ENCODE results near the gene ADK. TPM values are rescaled to one million over a fixed set of nuclear protein-coding genes. Genes with fewer than 3 reads are reported as not detected.

The ADK gene
- total RNA-seq, 1 donor from 2014 or later, result 62.0 TPM

GRCh38 chr10:74194999-74195398 lies 44.0 kb downstream of the ADK start:
- Histone ChIP-seq H3K27me3 (ENCODE audit: insufficient read depth, low read length) (no peaks in the 10 kb centered on the region), H3K36me3 (ENCODE audit: insufficient read depth, low read length) (no peaks in the 10 kb centered on the region), H3K4me3 (ENCODE audit: insufficient read depth, low read depth, low read length) (no peak overlapping the region), H2AFZ (ENCODE audit: low read depth, low read length) (no peak overlapping the region), H3K9me3 (ENCODE audit: insufficient read depth, low read depth, low read length) (no peaks in the 10 kb centered on the region), H4K20me1 (ENCODE audit: insufficient read depth, low read length) (peaks cover 10% of the 10 kb centered on the region), H3K4me1 (ENCODE audit: insufficient read depth, low read length) (peaks cover 15% of the 10 kb centered on the region), H3K9ac (ENCODE audit: low read length) (no peak overlapping the region), H3K79me2 (ENCODE audit: insufficient read depth, low read length) (peaks cover 90% of the 10 kb centered on the region), H3K27ac (ENCODE audit: low read depth, low read length) (no peak overlapping the region), H3K4me2 (ENCODE audit: low read length) (no peak overlapping the region)
- no peak overlapping the region for H3K27ac Mint-ChIP-seq (ENCODE audit: unreplicated experiment)
- H3K4me3 Mint-ChIP-seq (ENCODE audit: unreplicated experiment), result no peak overlapping the region
- H3K36me3 Mint-ChIP-seq (ENCODE audit: low read depth, unreplicated experiment), result peaks cover 3% of the 10 kb centered on the region
- FAIRE-seq, result no peak
- TF ChIP-seq CTCF (IDR thresholded peaks at IDR 0.05; ENCODE audit: insufficient read depth, low read depth, low read length) (no peak), EZH2 (IDR thresholded peaks at IDR 0.05; ENCODE audit: insufficient read depth, low read length) (no peak)
- H3K9me3 Mint-ChIP-seq (ENCODE audit: unreplicated experiment), result no peaks in the 10 kb centered on the region
- H3K27me3 Mint-ChIP-seq (ENCODE audit: low read depth, unreplicated experiment), result no peaks in the 10 kb centered on the region
- peaks cover 26% of the 10 kb centered on the region for H3K4me1 Mint-ChIP-seq (ENCODE audit: low read depth, unreplicated experiment)
- peak; percentile 36 for DNase-seq (ENCODE audit: low read depth)

GRCh38 chr10:74199315-74199714 lies 48.3 kb downstream of the ADK start:
- H3K9me3 ChIP-seq (ENCODE audit: insufficient read depth, low read depth, low read length), result no peaks in the 10 kb centered on the region
- peaks cover 73% of the 10 kb centered on the region for H3K79me2 ChIP-seq (ENCODE audit: insufficient read depth, low read length)
- Mint-ChIP-seq H3K4me3 (ENCODE audit: unreplicated experiment) (no peak overlapping the region), H3K9me3 (ENCODE audit: unreplicated experiment) (no peaks in the 10 kb centered on the region), H3K27ac (ENCODE audit: unreplicated experiment) (no peak overlapping the region), H3K4me1 (ENCODE audit: low read depth, unreplicated experiment) (peaks cover 5% of the 10 kb centered on the region), H3K36me3 (ENCODE audit: low read depth, unreplicated experiment) (peaks cover 3% of the 10 kb centered on the region), H3K27me3 (ENCODE audit: low read depth, unreplicated experiment) (no peaks in the 10 kb centered on the region)
- H3K27me3 ChIP-seq (ENCODE audit: insufficient read depth, low read length), result no peaks in the 10 kb centered on the region
- H3K27ac ChIP-seq (ENCODE audit: low read depth, low read length), result no peak overlapping the region
- DNase-seq (ENCODE audit: low read depth) (no peak), FAIRE-seq (no peak)
- peaks cover 7% of the 10 kb centered on the region for H4K20me1 ChIP-seq (ENCODE audit: insufficient read depth, low read length)
- H2AFZ ChIP-seq (ENCODE audit: low read depth, low read length), result no peak overlapping the region
- H3K4me2 ChIP-seq (ENCODE audit: low read length), result no peak overlapping the region
- no peak for TF ChIP-seq EZH2 (IDR thresholded peaks at IDR 0.05; ENCODE audit: insufficient read depth, low read length)
- TF ChIP-seq CTCF (IDR thresholded peaks at IDR 0.05; ENCODE audit: insufficient read depth, low read depth, low read length), result no peak
- H3K9ac ChIP-seq (ENCODE audit: low read length), result no peak overlapping the region
- no peak overlapping the region for H3K4me3 ChIP-seq (ENCODE audit: insufficient read depth, low read depth, low read length)
- peaks cover 4% of the 10 kb centered on the region for H3K4me1 ChIP-seq (ENCODE audit: insufficient read depth, low read length)
- H3K36me3 ChIP-seq (ENCODE audit: insufficient read depth, low read length), result no peaks in the 10 kb centered on the region

- H3K79me2 ChIP-seq (ENCODE audit: insufficient read depth, low read length), result peaks cover 51% of the 10 kb centered on the region
- Mint-ChIP-seq H3K9me3 (ENCODE audit: unreplicated experiment) (no peaks in the 10 kb centered on the region), H3K27ac (ENCODE audit: unreplicated experiment) (no peak overlapping the region)
These were observed 51.3 kb downstream of the ADK start for GRCh38 chr10:74202356-74202755.

More at GRCh38 chr10:74202356-74202755, 51.3 kb downstream of the ADK start:
- H3K4me1 ChIP-seq (ENCODE audit: insufficient read depth, low read length), result no peaks in the 10 kb centered on the region
- Mint-ChIP-seq H3K4me1 (ENCODE audit: low read depth, unreplicated experiment) (no peaks in the 10 kb centered on the region), H3K27me3 (ENCODE audit: low read depth, unreplicated experiment) (no peaks in the 10 kb centered on the region), H3K36me3 (ENCODE audit: low read depth, unreplicated experiment) (peaks cover 7% of the 10 kb centered on the region), H3K4me3 (ENCODE audit: unreplicated experiment) (no peak overlapping the region)
- no peak overlapping the region for H3K4me2 ChIP-seq (ENCODE audit: low read length)
- no peak overlapping the region for H3K27ac ChIP-seq (ENCODE audit: low read depth, low read length)
- no peak overlapping the region for H2AFZ ChIP-seq (ENCODE audit: low read depth, low read length)
- H3K9ac ChIP-seq (ENCODE audit: low read length), result no peak overlapping the region
- H4K20me1 ChIP-seq (ENCODE audit: insufficient read depth, low read length), result peaks cover 15% of the 10 kb centered on the region
- H3K9me3 ChIP-seq (ENCODE audit: insufficient read depth, low read depth, low read length), result no peaks in the 10 kb centered on the region
- H3K36me3 ChIP-seq (ENCODE audit: insufficient read depth, low read length), result no peaks in the 10 kb centered on the region
- no peak for FAIRE-seq
- H3K4me3 ChIP-seq (ENCODE audit: insufficient read depth, low read depth, low read length), result no peak overlapping the region
- H3K27me3 ChIP-seq (ENCODE audit: insufficient read depth, low read length), result no peaks in the 10 kb centered on the region
- TF ChIP-seq CTCF (IDR thresholded peaks at IDR 0.05; ENCODE audit: insufficient read depth, low read depth, low read length) (no peak), EZH2 (IDR thresholded peaks at IDR 0.05; ENCODE audit: insufficient read depth, low read length) (no peak)
- no peak for DNase-seq (ENCODE audit: low read depth)
